GM23248 (cell line): Measurements from ENCODE around the gene MINK1.

Experiments
- EZH2 ChIP-seq: fragments of 200-600 bp; sonication (generic); IDR thresholded peaks from 2 replicates; pipeline ENCODE4 v1.6.1; 2018; ENCODE audit warnings: antibody characterized with exemption, mild to moderate bottlenecking; ENCODE audit not compliant: insufficient read depth, poor library complexity, severe bottlenecking
- EZH2phosphoT487 ChIP-seq: fragments of 200-600 bp; sonication (generic); IDR thresholded peaks from 2 replicates; pipeline ENCODE4 v1.6.1; 2018; ENCODE audit warnings: antibody characterized with exemption, moderate library complexity, mild to moderate bottlenecking, low read depth; ENCODE audit not compliant: insufficient read depth

DNA sequence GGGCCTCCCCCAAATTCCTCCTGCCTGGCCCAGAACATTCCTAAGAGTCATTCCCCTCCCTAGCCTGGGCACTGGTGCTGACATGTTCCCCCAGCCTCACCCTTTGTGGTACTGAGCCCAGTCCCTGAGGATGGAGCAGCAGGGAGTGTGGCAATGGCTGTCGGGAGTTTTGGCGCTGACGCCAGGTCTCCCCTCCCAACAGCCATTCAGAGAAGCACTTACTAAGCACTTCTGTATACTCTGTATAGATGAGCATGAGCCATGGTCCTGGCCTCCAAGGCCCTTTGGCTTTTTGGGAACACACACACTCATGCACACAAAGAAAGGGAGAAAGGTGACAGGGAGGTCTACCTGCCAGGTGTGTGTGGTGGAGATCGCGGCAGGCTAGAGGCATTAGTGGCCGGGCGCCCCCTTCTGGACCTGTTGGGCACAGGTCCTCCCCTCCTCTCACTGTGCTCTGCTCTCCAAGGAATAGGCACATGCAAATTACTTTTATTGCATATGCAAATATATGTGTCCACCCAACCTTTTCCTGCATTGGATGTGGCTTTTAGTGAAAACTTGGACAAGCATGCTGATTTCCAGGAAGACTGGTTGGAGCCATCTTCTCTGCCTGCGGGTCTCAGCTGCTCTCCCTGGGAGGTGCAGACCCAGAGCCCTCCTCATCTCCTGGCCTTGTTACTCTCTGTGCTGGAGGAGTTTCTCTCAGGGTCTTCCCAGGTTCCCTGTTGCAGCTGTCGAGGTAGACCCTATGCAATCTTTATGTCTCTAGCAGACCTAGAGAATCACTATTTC lies 48.8 kb downstream of the MINK1 start:
- TF ChIP-seq EZH2phosphoT487 (no peak), EZH2 (no peak)
